Osteoblast (primary cell): ENCODE results near the gene PCSK5. TPM values are rescaled to one million over a fixed set of nuclear protein-coding genes. Genes with fewer than 3 reads are reported as not detected.

Experiments
- DNase-seq: peaks from one replicate; pipeline ENCODE4 v3.0.0; 2011; ENCODE audit warnings: low spot score, mixed read lengths; ENCODE audit not compliant: insufficient read length; ENCODE audit errors: missing footprints
- H2AFZ ChIP-seq: 2 replicates; pipeline ENCODE4 v1.6.0; 2011; ENCODE audit warnings: mild to moderate bottlenecking, low read length
- H3K27ac ChIP-seq: 2 replicates; pipeline ENCODE4 v1.5.1; 2011; ENCODE audit warnings: mild to moderate bottlenecking, low read depth, low read length, moderate library complexity
- H3K27me3 ChIP-seq: 2 replicates; pipeline ENCODE4 v1.6.0; 2012; ENCODE audit warnings: mild to moderate bottlenecking, control low read depth, inconsistent platforms, low read length, moderate library complexity; ENCODE audit not compliant: insufficient read depth
- H3K36me3 ChIP-seq: 2 replicates; pipeline ENCODE4 v1.5.1; 2011; ENCODE audit warnings: mild to moderate bottlenecking, low read length, control low read depth, moderate library complexity; ENCODE audit not compliant: insufficient read depth
- H3K4me1 ChIP-seq: 2 replicates; pipeline ENCODE4 v1.5.1; 2011; ENCODE audit warnings: mild to moderate bottlenecking, low read length, control low read depth, moderate library complexity; ENCODE audit not compliant: insufficient read depth
- H3K4me2 ChIP-seq: 2 replicates; pipeline ENCODE4 v1.6.0; 2011; ENCODE audit warnings: mild to moderate bottlenecking, low read length; ENCODE audit not compliant: insufficient read depth
- H3K4me3 ChIP-seq: fragments of 200-600 bp; sonication (generic); 3 replicates; pipeline ENCODE4 v1.5.1; 2012; ENCODE audit warnings: mild to moderate bottlenecking, low read length, inconsistent platforms; ENCODE audit not compliant: insufficient read depth
- H3K79me2 ChIP-seq: 2 replicates; pipeline ENCODE4 v1.6.0; 2012; ENCODE audit warnings: mild to moderate bottlenecking, low read length, control low read depth, inconsistent platforms; ENCODE audit not compliant: insufficient read depth
- H3K9me3 ChIP-seq: 2 replicates; pipeline ENCODE4 v1.5.1; 2011; ENCODE audit warnings: low read depth, low read length, control low read depth
- H4K20me1 ChIP-seq: 2 replicates; pipeline ENCODE4 v1.6.0; 2012; ENCODE audit warnings: mild to moderate bottlenecking, low read length, control low read depth; ENCODE audit not compliant: insufficient read depth
- total RNA-seq: library from RNA; depleted of rRNA; stranded (reverse); fragments of >200 nt; gene quantifications from 2 replicates; pipeline ENCODE4 v1.2.3, GENCODE V29; 2012
- TF ChIP-seq, protein P1 (sequence below): IDR thresholded peaks from 2 replicates; pipeline ENCODE4 v1.5.1; 2011; ENCODE audit warnings: mild to moderate bottlenecking, low read depth, low read length, moderate library complexity; ENCODE audit errors: extremely low read depth

Gene PCSK5
- total RNA-seq, 1 donor = 14.5 TPM

DNA sequence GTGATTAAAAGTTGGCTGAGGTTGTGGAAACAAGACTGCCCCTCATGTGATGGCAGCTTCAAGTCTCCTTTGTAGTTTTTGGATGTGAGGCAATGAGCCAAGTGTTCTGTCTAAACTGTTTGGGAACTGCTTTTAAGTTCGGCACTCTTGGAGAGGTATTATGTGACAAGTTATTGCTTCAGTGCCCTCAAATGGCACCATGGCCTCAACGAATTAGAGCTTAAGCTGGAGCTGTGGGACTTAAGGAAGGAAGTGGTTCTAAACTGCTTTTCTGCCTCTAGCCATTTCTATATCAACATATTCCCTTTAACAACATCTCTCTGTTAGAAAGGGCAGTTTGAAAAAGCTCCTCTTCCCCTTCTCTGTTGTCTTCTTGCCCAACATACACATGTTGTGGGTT is 276.1 kb downstream of the PCSK5 start:
- Histone ChIP-seq H3K4me3 (no peak overlapping the region), H3K4me2 (no peak overlapping the region), H3K9me3 (no peaks in the 10 kb centered on the region), H3K27ac (no peak overlapping the region), H2AFZ (no peak overlapping the region), H3K27me3 (no peaks in the 10 kb centered on the region), H3K79me2 (no peaks in the 10 kb centered on the region), H3K4me1 (no peaks in the 10 kb centered on the region), H4K20me1 (no peaks in the 10 kb centered on the region), H3K36me3 (no peaks in the 10 kb centered on the region)
- TF ChIP-seq, protein P1, sequence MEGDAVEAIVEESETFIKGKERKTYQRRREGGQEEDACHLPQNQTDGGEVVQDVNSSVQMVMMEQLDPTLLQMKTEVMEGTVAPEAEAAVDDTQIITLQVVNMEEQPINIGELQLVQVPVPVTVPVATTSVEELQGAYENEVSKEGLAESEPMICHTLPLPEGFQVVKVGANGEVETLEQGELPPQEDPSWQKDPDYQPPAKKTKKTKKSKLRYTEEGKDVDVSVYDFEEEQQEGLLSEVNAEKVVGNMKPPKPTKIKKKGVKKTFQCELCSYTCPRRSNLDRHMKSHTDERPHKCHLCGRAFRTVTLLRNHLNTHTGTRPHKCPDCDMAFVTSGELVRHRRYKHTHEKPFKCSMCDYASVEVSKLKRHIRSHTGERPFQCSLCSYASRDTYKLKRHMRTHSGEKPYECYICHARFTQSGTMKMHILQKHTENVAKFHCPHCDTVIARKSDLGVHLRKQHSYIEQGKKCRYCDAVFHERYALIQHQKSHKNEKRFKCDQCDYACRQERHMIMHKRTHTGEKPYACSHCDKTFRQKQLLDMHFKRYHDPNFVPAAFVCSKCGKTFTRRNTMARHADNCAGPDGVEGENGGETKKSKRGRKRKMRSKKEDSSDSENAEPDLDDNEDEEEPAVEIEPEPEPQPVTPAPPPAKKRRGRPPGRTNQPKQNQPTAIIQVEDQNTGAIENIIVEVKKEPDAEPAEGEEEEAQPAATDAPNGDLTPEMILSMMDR = no peak
- DNase-seq = no peak

DNA sequence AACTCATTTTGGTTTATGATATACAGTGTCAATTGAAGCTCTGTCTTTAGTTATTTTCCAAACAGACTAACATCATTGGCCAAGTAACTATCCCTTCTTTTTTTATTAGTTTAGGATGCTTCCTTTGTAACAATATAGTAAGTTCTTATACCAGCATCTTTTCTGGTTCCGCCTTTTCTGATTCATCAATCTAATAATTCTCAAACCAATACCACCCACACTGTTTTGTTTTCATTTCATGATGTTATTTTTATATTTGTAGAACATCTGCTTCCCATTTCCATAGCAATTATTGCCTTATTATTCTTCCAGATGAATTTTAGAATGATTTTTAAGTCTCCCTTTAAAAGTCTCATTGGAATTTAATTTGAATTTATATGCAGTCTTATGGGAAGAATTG is 285.7 kb downstream of the PCSK5 start:
- no peaks in the 10 kb centered on the region for H3K79me2 ChIP-seq
- H3K27me3 ChIP-seq = no peaks in the 10 kb centered on the region
- no peaks in the 10 kb centered on the region for H3K9me3 ChIP-seq
- no peak overlapping the region for H3K27ac ChIP-seq
- no peaks in the 10 kb centered on the region for H3K36me3 ChIP-seq
- H2AFZ ChIP-seq = no peak overlapping the region
- H3K4me3 ChIP-seq = no peak overlapping the region
- TF ChIP-seq, protein P1 = no peak
- no peaks in the 10 kb centered on the region for H4K20me1 ChIP-seq
- no peaks in the 10 kb centered on the region for H3K4me1 ChIP-seq
- no peak overlapping the region for H3K4me2 ChIP-seq
- DNase-seq = no peak

- TF ChIP-seq, protein P1 = no peak
- no peaks in the 10 kb centered on the region for H3K9me3 ChIP-seq
- H3K79me2 ChIP-seq = no peaks in the 10 kb centered on the region
- no peak for DNase-seq
- no peak overlapping the region for H3K4me2 ChIP-seq
- no peak overlapping the region for H3K4me3 ChIP-seq
- no peaks in the 10 kb centered on the region for H3K27me3 ChIP-seq
- no peaks in the 10 kb centered on the region for H3K4me1 ChIP-seq
- H3K27ac ChIP-seq = no peak overlapping the region
- H3K36me3 ChIP-seq = no peaks in the 10 kb centered on the region
- H4K20me1 ChIP-seq = no peaks in the 10 kb centered on the region
- no peak overlapping the region for H2AFZ ChIP-seq
Observed at GRCh38 chr9:76177931-76178330, 287.5 kb downstream of the PCSK5 start.

GRCh38 chr9:76180541-76180940 is 290.1 kb downstream of the PCSK5 start:
- no peaks in the 10 kb centered on the region for H3K36me3 ChIP-seq
- DNase-seq = no peak
- no peaks in the 10 kb centered on the region for H3K27me3 ChIP-seq
- no peak overlapping the region for H3K4me2 ChIP-seq
- H2AFZ ChIP-seq = no peak overlapping the region
- no peaks in the 10 kb centered on the region for H3K9me3 ChIP-seq
- no peak overlapping the region for H3K4me3 ChIP-seq
- no peaks in the 10 kb centered on the region for H4K20me1 ChIP-seq
- no peaks in the 10 kb centered on the region for H3K79me2 ChIP-seq
- TF ChIP-seq, protein P1 = no peak
- no peaks in the 10 kb centered on the region for H3K4me1 ChIP-seq
- H3K27ac ChIP-seq = no peak overlapping the region
